ENCODE results near the gene POLR2C. TPM values are rescaled to one million over a fixed set of nuclear protein-coding genes. Genes with fewer than 3 reads are reported as not detected.

The POLR2C gene
- total and polyA plus RNA-seq, 9 donors, result 54.9 to 96.9 (median 68.9) TPM

GRCh38 chr16:57507136-57508034 lies 44.9 kb downstream of the POLR2C start:
- no peaks in the 10 kb centered on the region for H3K27me3 ChIP-seq
- H3K4me3 ChIP-seq, result no peak overlapping the region
- intact Hi-C loops (cut with DNase I), result no loop called here
- no peak overlapping the region for H3K27ac ChIP-seq
- WGBS, 3 donors, result 63 to 73% (median 68%) methylated on average over 13 of the region's 13 CpGs
- DNase-seq, result no peak
- no peaks in the 10 kb centered on the region for H3K9me3 ChIP-seq
- TF ChIP-seq EP300 (IDR thresholded peaks at IDR 0.05), result no peak
- TF ChIP-seq CTCF (IDR thresholded peaks at IDR 0.05), result no peak
- no peaks in the 10 kb centered on the region for H3K4me1 ChIP-seq (ENCODE audit: insufficient read depth)
- H3K36me3 ChIP-seq, result no peaks in the 10 kb centered on the region

GRCh38 chr16:57508035-57508425 lies 45.6 kb downstream of the POLR2C start:
- H3K27ac ChIP-seq, result no peak overlapping the region
- no peak overlapping the region for H3K4me3 ChIP-seq
- no peak for DNase-seq
- no peaks in the 10 kb centered on the region for H3K4me1 ChIP-seq (ENCODE audit: insufficient read depth)
- no peaks in the 10 kb centered on the region for H3K9me3 ChIP-seq
- no peaks in the 10 kb centered on the region for H3K36me3 ChIP-seq
- no peaks in the 10 kb centered on the region for H3K27me3 ChIP-seq
- intact Hi-C loops (cut with DNase I), result no loop called here
- whole genome bisulfite sequencing, 3 donors, result 76 to 95% (median 90%) methylated on average over 2 to 3 of the region's 3 CpGs
- no peak for TF ChIP-seq CTCF (IDR thresholded peaks at IDR 0.05)
- TF ChIP-seq EP300 (IDR thresholded peaks at IDR 0.05), result no peak
- no peak for TF ChIP-seq POLR2A (IDR thresholded peaks at IDR 0.05)

GRCh38 chr16:57509231-57509923 lies 46.9 kb downstream of the POLR2C start:
- H3K9me3 ChIP-seq, result no peaks in the 10 kb centered on the region
- H3K4me3 ChIP-seq, result no peak overlapping the region
- H3K27me3 ChIP-seq, result no peaks in the 10 kb centered on the region
- H3K36me3 ChIP-seq, result no peaks in the 10 kb centered on the region
- no peaks in the 10 kb centered on the region for H3K4me1 ChIP-seq (ENCODE audit: insufficient read depth)
- DNase-seq, result no peak
- TF ChIP-seq POLR2A (IDR thresholded peaks at IDR 0.05) (no peak), EP300 (IDR thresholded peaks at IDR 0.05) (no peak)
- 49 to 56% (median 50%) methylated on average over 12 of the region's 12 CpGs for WGBS, 3 donors
- intact Hi-C loops (cut with DNase I), result no loop called here
- no peak overlapping the region for H3K27ac ChIP-seq

- WGBS, 3 donors, result 43 to 49% (median 43%) methylated on average over 9 to 10 of the region's 10 CpGs
- H3K27me3 ChIP-seq, result no peaks in the 10 kb centered on the region
- no peak overlapping the region for H3K27ac ChIP-seq
- DNase-seq, result no peak
- no peak overlapping the region for H3K4me3 ChIP-seq
- intact Hi-C loops (cut with DNase I), result loop anchor here in 3 of 4 donors (10.0 kb wide), 3 partner anchors 45 to 205 kb away; partner anchors contain the start of gene POLR2C (in 1 of the 3)
- H3K9me3 ChIP-seq, result no peaks in the 10 kb centered on the region
- TF ChIP-seq CTCF (IDR thresholded peaks at IDR 0.05), result no peak
- TF ChIP-seq POLR2A (IDR thresholded peaks at IDR 0.05), result no peak
- no peak for TF ChIP-seq EP300 (IDR thresholded peaks at IDR 0.05)
- H3K4me1 ChIP-seq (ENCODE audit: insufficient read depth), result no peaks in the 10 kb centered on the region
- H3K36me3 ChIP-seq, result no peaks in the 10 kb centered on the region
Measured at GRCh38 chr16:57510016-57510871, 47.8 kb downstream of the POLR2C start.
